Mesenchymal stem cell (in vitro differentiated cells and primary cell): Measurements from ENCODE around the gene JOSD2.
A peak's percentile ranks its signal among the peaks of the same experiment; 100 is the strongest.

Source experiments
- DNase-seq: peaks from one replicate; pipeline ENCODE4 v3.0.0-alpha.2; 2013
- H2AFZ ChIP-seq: one replicate; pipeline ENCODE4 v1.6.1; 2013; ENCODE audit warnings: low read depth, mild to moderate bottlenecking, control low read depth, inconsistent platforms, low read length, moderate library complexity
- H2AK5ac ChIP-seq: 2 replicates; pipeline ENCODE4 v1.6.1; 2013; ENCODE audit warnings: low read length, moderate library complexity, mild to moderate bottlenecking, inconsistent platforms; ENCODE audit not compliant: severe bottlenecking
- H2BK120ac ChIP-seq: one replicate; pipeline ENCODE4 v1.6.1; 2013; ENCODE audit warnings: low read depth, mild to moderate bottlenecking, inconsistent platforms, low read length, moderate library complexity
- H2BK12ac ChIP-seq, 2 experiments: one replicate each; pipeline ENCODE4 v1.6.1; 2013; ENCODE audit warnings: inconsistent platforms in 2 of 2, low read length in 2 of 2, mild to moderate bottlenecking in 2 of 2, moderate library complexity in 2 of 2, control low read depth in 1 of 2
- H2BK15ac ChIP-seq: one replicate; pipeline ENCODE4 v1.6.1; 2013; ENCODE audit warnings: mild to moderate bottlenecking, low read depth, inconsistent platforms; ENCODE audit not compliant: poor library complexity, severe bottlenecking
- H2BK5ac ChIP-seq: 2 replicates; pipeline ENCODE4 v1.6.1; 2013; ENCODE audit warnings: low read depth, mild to moderate bottlenecking, low read length, control low read depth, inconsistent platforms; ENCODE audit not compliant: poor library complexity, severe bottlenecking
- H3K14ac ChIP-seq, 2 experiments: one replicate each; pipeline ENCODE4 v1.6.1; 2013; ENCODE audit warnings: inconsistent platforms in 2 of 2, low read length in 2 of 2, control low read depth in 1 of 2, mild to moderate bottlenecking in 1 of 2, moderate library complexity in 1 of 2
- H3K18ac ChIP-seq, 2 experiments: one replicate each; pipeline ENCODE4 v1.6.1; 2013; ENCODE audit warnings: inconsistent platforms in 2 of 2, low read length in 2 of 2, control low read depth in 1 of 2, low read depth in 1 of 2, mild to moderate bottlenecking in 1 of 2
- H3K23ac ChIP-seq, 2 experiments: one replicate each; pipeline ENCODE4 v1.6.1; 2013; ENCODE audit warnings: inconsistent platforms in 2 of 2, low read length in 2 of 2, mild to moderate bottlenecking in 2 of 2, moderate library complexity in 2 of 2, control low read depth in 1 of 2
- H3K27ac ChIP-seq: 2 replicates; pipeline ENCODE4 v1.5.1; 2013; ENCODE audit warnings: mild to moderate bottlenecking, moderate library complexity, low read length, control low read depth, inconsistent platforms; ENCODE audit not compliant: poor library complexity, severe bottlenecking
- H3K27me3 ChIP-seq, 2 experiments: 2 replicates each; pipeline versions ENCODE4 v1.6.1 to v1.7.0; 2013; ENCODE audit warnings: low read length in 2 of 2, mild to moderate bottlenecking in 2 of 2, moderate library complexity in 2 of 2, control low read depth in 1 of 2, inconsistent platforms in 1 of 2; ENCODE audit not compliant: control insufficient read depth in 1 of 2, insufficient read depth in 1 of 2
- H3K36me3 ChIP-seq, 2 experiments: 2 replicates each; pipeline versions ENCODE4 v1.6.1 to v1.7.0; 2013; ENCODE audit warnings: low read length in 2 of 2, control low read depth in 1 of 2, inconsistent platforms in 1 of 2, low read depth in 1 of 2, mild to moderate bottlenecking in 1 of 2; ENCODE audit not compliant: insufficient read depth in 2 of 2, control insufficient read depth in 1 of 2
- H3K4ac ChIP-seq, 2 experiments: one replicate each; pipeline ENCODE4 v1.6.1; 2013; ENCODE audit warnings: inconsistent platforms in 2 of 2, low read length in 2 of 2, mild to moderate bottlenecking in 2 of 2, moderate library complexity in 2 of 2, control low read depth in 1 of 2, low read depth in 1 of 2
- H3K4me1 ChIP-seq: 2 replicates; pipeline ENCODE4 v1.6.1; 2013; ENCODE audit warnings: low read depth, low read length, control low read depth; ENCODE audit not compliant: control insufficient read depth, insufficient read depth
- H3K4me2 ChIP-seq: 2 replicates; pipeline ENCODE4 v1.6.1; 2013; ENCODE audit warnings: low read length, mild to moderate bottlenecking, inconsistent platforms; ENCODE audit not compliant: poor library complexity, severe bottlenecking
- H3K4me3 ChIP-seq, 2 experiments: 2 replicates each; pipeline versions ENCODE4 v1.5.1 to v1.7.0; 2013; ENCODE audit warnings: low read length in 2 of 2, mild to moderate bottlenecking in 2 of 2, control low read depth in 1 of 2, low read depth in 1 of 2; ENCODE audit not compliant: insufficient read depth in 1 of 2
- H3K79me1 ChIP-seq: replicated peaks from 2 replicates; pipeline ENCODE4 v1.6.1; 2013; ENCODE audit warnings: mild to moderate bottlenecking, control low read depth, low read length, inconsistent platforms; ENCODE audit not compliant: poor library complexity, severe bottlenecking
- H3K9ac ChIP-seq: 2 replicates; pipeline ENCODE4 v1.7.0; 2013; ENCODE audit warnings: mild to moderate bottlenecking, low read length, moderate library complexity
- H3K9me3 ChIP-seq: 2 replicates; pipeline ENCODE4 v1.7.0; 2013; ENCODE audit warnings: mild to moderate bottlenecking, low read length; ENCODE audit not compliant: control insufficient read depth
- H4K8ac ChIP-seq: one replicate; pipeline ENCODE4 v1.6.1; 2013; ENCODE audit warnings: inconsistent platforms, mild to moderate bottlenecking, low read length, moderate library complexity
- H4K91ac ChIP-seq: one replicate; pipeline ENCODE4 v1.6.1; 2013; ENCODE audit warnings: mild to moderate bottlenecking, low read length, inconsistent platforms
- WGBS: methylation state at CpG from one replicate; pipeline ENCODE4 v1.1.7; 2013; ENCODE audit warnings: mixed read lengths; 5-methylcytosine and 5-hydroxymethylcytosine counted together

JOSD2 gene

DNA sequence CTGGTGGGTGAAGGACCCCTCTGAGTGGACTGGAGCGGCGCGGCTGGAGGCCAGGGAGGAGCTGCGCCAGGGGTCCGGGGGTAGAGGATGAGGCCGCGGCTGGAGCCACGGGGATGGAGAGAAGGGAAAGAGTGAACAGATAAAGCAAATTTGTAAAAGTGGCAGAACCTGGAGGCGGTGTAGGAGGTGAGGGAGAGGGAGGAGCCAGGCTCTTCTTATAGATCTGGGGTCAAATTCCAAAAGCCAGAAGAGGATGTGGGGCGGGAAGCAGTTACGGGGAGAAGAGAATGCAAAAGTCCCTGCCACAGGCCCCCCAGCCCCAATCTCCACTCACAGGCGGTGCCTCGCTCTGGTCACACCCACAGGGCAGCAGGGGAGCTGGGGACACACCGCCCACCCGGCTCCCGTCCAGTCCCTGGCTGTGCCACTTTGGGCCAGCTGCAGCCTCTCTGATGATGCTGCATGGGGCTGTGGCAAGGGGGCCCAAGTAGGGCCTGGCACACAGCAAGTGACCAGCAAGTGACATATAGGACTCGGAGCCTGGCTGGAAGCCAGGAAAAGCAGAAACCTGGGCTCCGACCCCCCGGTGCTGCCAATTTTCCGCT lies 46.1 kb upstream of the JOSD2 start:
- Histone ChIP-seq H3K23ac (no peak overlapping the region), H2AK5ac (no peak overlapping the region), H3K18ac (no peak overlapping the region), H3K36me3 (no peaks in the 10 kb centered on the region), H3K9ac (no peak overlapping the region), H3K4me3 (no peak overlapping the region), H3K27ac (no peak overlapping the region), H3K27me3 (peaks cover 0 to 70% of the 10 kb centered on the region in 2 experiments), H3K14ac (no peak overlapping the region), H3K4me2 (peak overlapping the region; percentile 12), H2BK15ac (no peak overlapping the region), H4K91ac (no peak overlapping the region), H2BK12ac (no peak overlapping the region), H3K4ac (no peak overlapping the region), H3K4me1 (no peaks in the 10 kb centered on the region), H3K79me1 (no peaks in the 10 kb centered on the region), H2AFZ (no peak overlapping the region), H4K8ac (no peak overlapping the region), H2BK120ac (no peak overlapping the region), H3K9me3 (no peaks in the 10 kb centered on the region), H2BK5ac (no peak overlapping the region)
- DNase-seq, result no peak
- WGBS, result 57% methylated on average over 20 of the region's 20 CpGs

DNA sequence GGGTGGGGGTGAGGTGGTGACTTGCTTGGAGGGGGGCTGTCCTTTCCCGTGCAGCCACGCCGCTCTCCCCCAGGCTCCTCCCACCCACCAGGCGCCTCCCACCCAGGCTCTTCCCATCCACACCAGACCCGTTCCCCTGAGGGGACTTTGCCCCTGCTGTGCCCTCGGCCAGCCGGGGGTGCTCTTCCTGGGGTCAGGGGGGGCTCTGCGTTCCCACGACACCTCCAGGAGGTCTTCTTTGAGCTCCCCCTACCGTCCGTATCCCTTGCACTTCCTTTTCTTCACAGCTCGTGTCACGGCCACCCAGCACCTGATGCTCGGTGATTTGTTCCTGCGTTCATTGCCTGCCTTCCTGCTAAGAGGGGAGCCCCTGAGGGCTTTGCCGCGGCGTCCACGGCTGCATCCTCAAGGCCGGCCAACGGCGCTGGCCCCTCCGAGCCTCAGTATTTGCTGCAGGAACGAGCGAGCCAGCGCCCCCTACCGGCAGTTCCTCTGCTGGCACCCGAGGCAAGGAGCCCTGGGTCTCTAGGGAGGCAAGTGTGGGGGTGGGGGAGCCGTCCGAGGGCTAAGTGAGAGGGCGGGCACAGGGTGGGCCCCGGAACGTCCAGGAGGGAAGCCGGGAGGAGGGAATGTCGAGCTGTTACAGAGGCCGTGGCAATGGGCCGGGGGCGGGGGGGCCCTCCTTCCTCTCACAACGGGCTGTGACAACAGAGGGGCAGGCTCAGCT lies 45.5 kb upstream of the JOSD2 start:
- H3K9me3 ChIP-seq, result no peaks in the 10 kb centered on the region
- no peak overlapping the region for H2BK15ac ChIP-seq
- no peaks in the 10 kb centered on the region for H3K79me1 ChIP-seq
- no peaks in the 10 kb centered on the region for H3K36me3 ChIP-seq
- H2BK12ac ChIP-seq, result no peak overlapping the region
- H3K4me3 ChIP-seq, result peak overlapping the region in 1 of 2 experiments; percentile 63
- no peaks in the 10 kb centered on the region for H3K4me1 ChIP-seq
- no peak overlapping the region for H3K4ac ChIP-seq
- no peak overlapping the region for H3K9ac ChIP-seq
- H3K14ac ChIP-seq, result no peak overlapping the region
- H2BK120ac ChIP-seq, result no peak overlapping the region
- no peak overlapping the region for H2AFZ ChIP-seq
- no peak overlapping the region for H2BK5ac ChIP-seq
- H3K23ac ChIP-seq, result no peak overlapping the region
- H3K27ac ChIP-seq, result no peak overlapping the region
- peaks cover 0 to 77% of the 10 kb centered on the region in 2 experiments for H3K27me3 ChIP-seq
- no peak overlapping the region for H3K4me2 ChIP-seq
- H3K18ac ChIP-seq, result no peak overlapping the region
- peak; percentile 32 for DNase-seq
- peak overlapping the region; percentile 53 for H4K8ac ChIP-seq
- no peak overlapping the region for H4K91ac ChIP-seq
- 46% methylated on average over 36 of the region's 39 CpGs for WGBS
- H2AK5ac ChIP-seq, result no peak overlapping the region

DNA sequence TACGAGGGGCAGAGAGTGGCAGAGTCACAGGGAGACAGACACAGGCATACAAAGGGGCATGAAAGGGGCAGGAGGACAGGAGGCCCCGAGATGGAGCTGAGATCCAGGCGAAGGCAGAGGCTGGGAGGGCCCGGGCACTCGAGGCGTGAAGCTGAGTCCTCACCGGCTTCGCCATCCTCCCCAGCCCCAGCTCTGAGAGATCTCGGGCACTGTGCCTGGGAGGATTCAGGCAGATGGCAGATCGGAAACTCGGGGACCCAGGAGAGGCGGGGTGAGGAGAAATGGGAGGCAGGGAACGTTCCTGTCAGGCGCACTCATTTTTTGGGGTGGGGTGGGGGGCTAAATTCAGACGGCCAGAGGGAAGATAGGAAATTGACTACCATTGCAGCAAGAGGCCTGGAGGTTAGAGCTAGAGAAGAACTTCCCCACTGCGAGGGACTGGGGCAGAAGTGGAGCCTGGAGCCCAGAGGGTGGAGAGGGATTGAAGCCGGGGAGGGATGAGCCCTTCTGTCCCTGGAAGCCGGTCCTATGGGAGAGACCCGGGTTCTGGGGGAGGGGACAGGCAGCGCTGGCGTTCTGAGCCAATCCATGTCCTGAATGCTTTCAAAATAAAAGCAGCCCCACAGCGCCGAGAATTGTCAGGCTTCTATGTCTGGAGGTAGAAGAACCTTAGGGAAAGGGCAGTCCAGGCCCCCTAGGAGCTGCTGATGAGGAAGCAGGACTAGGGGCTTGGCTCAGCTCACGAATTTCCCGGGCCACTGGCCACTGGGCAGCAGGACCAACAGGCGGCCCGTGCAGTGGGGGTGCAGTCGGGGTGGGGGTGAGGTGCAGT lies 44.7 kb upstream of the JOSD2 start:
- H3K9ac ChIP-seq, result no peak overlapping the region
- no peak overlapping the region for H3K4ac ChIP-seq
- no peaks in the 10 kb centered on the region for H3K4me1 ChIP-seq
- no peaks in the 10 kb centered on the region for H3K36me3 ChIP-seq
- no peak overlapping the region for H3K27ac ChIP-seq
- no peak overlapping the region for H3K23ac ChIP-seq
- WGBS, result 58% methylated on average over 23 of the region's 28 CpGs
- peaks cover 0 to 73% of the 10 kb centered on the region in 2 experiments for H3K27me3 ChIP-seq
- H4K8ac ChIP-seq, result no peak overlapping the region
- no peaks in the 10 kb centered on the region for H3K9me3 ChIP-seq
- H3K14ac ChIP-seq, result no peak overlapping the region
- H3K4me3 ChIP-seq, result no peak overlapping the region
- H2BK5ac ChIP-seq, result no peak overlapping the region
- no peak overlapping the region for H3K4me2 ChIP-seq
- H2BK12ac ChIP-seq, result no peak overlapping the region
- no peak overlapping the region for H2AFZ ChIP-seq
- H2AK5ac ChIP-seq, result no peak overlapping the region
- H3K79me1 ChIP-seq, result no peaks in the 10 kb centered on the region
- H4K91ac ChIP-seq, result no peak overlapping the region
- DNase-seq, result peak; percentile 1
- H3K18ac ChIP-seq, result no peak overlapping the region
- H2BK15ac ChIP-seq, result no peak overlapping the region
- H2BK120ac ChIP-seq, result no peak overlapping the region

DNA sequence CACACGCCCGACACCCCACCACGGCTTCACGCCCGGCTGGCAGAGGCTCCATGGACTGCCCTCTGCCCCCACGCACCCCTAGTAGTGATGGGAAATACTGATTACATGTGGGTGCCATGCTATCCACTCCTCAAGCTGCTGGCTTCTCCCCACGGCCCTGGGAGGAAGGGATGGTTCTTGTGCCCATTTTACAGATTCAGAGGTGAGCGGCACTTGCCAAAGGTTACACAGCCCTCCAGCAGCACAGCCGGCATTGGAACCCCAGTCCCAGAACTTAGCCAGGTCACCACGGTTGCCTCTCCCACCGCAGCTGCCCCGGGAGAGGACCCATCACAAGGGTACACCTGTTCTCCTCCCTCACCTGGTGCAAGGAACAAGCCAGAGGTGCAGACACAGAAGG lies 44.0 kb upstream of the JOSD2 start:
- no peaks in the 10 kb centered on the region for H3K9me3 ChIP-seq
- H3K36me3 ChIP-seq, result no peaks in the 10 kb centered on the region
- DNase-seq, result no peak
- H3K27ac ChIP-seq, result no peak overlapping the region
- no peak overlapping the region for H2AFZ ChIP-seq
- no peak overlapping the region for H3K14ac ChIP-seq
- no peak overlapping the region for H2BK120ac ChIP-seq
- H3K9ac ChIP-seq, result no peak overlapping the region
- H3K27me3 ChIP-seq, result peaks cover 0 to 67% of the 10 kb centered on the region in 2 experiments
- H3K4me1 ChIP-seq, result no peaks in the 10 kb centered on the region
- no peak overlapping the region for H3K4me3 ChIP-seq
- no peak overlapping the region for H2BK15ac ChIP-seq
- no peak overlapping the region for H3K4me2 ChIP-seq
- H2BK5ac ChIP-seq, result no peak overlapping the region
- no peaks in the 10 kb centered on the region for H3K79me1 ChIP-seq
- no peak overlapping the region for H3K23ac ChIP-seq
- H3K4ac ChIP-seq, result no peak overlapping the region
- no peak overlapping the region for H2AK5ac ChIP-seq
- H3K18ac ChIP-seq, result no peak overlapping the region
- no peak overlapping the region for H2BK12ac ChIP-seq
- H4K8ac ChIP-seq, result no peak overlapping the region
- 77% methylated on average over 12 of the region's 12 CpGs for WGBS
- no peak overlapping the region for H4K91ac ChIP-seq
